ENCODE data around the gene C9orf85. TPM values are rescaled to one million over a fixed set of nuclear protein-coding genes. Genes with fewer than 3 reads are reported as not detected.
"Not testable (repeated sequence)": the region's sequence is repeated elsewhere in the genome, so short reads cannot be mapped to it uniquely, and the experiment has no call there.

The C9orf85 gene
- polyA plus RNA-seq, 3 donors, result 8.0 to 15.6 (median 8.9) TPM

- no peak overlapping the region for H3K27ac ChIP-seq (ENCODE audit: low read depth, low read length)
- 83% methylated on average over 2 of the region's 2 CpGs for WGBS, 3 donors
Measured at GRCh38 chr9:71984403-71984802, 73.0 kb downstream of the C9orf85 start.

DNA sequence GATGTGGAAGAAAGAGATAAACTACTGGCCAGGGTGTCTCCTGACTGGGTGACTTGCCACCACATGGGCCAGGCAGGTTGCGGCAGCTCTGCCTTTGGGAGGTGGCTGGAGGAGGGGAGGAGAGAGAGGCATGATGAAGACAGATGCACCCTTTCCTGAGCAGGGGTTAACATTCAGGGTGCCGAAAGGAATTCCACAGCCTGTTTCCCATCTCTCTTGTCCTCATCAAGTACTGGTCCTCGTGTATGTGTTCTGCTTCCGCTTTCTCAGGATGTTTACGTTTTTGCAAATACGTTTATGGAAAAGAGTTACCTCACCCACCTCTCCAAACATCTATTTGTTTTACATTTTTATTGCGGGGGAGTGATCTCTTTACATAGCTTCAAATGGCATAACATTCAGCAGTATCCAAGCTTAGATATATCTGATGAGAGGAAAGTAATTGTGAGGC, 73.4 kb downstream of the C9orf85 start:
- 88 to 91% (median 90%) methylated on average over 7 of the region's 7 CpGs for WGBS, 3 donors
- no peak overlapping the region for H3K27ac ChIP-seq (ENCODE audit: low read depth, low read length)

- no peak overlapping the region for H3K27ac ChIP-seq (ENCODE audit: low read depth, low read length)
- WGBS, 3 donors, result 71 to 84% (median 83%) methylated on average over 10 of the region's 10 CpGs
Measured at GRCh38 chr9:71985297-71985911, 74.0 kb downstream of the C9orf85 start.

- no peak overlapping the region for H3K27ac ChIP-seq (ENCODE audit: low read depth, low read length)
- WGBS, 3 donors, result 64 to 81% (median 72%) methylated on average over 3 of the region's 3 CpGs
Measured at GRCh38 chr9:71986900-71987299, 75.5 kb downstream of the C9orf85 start.

DNA sequence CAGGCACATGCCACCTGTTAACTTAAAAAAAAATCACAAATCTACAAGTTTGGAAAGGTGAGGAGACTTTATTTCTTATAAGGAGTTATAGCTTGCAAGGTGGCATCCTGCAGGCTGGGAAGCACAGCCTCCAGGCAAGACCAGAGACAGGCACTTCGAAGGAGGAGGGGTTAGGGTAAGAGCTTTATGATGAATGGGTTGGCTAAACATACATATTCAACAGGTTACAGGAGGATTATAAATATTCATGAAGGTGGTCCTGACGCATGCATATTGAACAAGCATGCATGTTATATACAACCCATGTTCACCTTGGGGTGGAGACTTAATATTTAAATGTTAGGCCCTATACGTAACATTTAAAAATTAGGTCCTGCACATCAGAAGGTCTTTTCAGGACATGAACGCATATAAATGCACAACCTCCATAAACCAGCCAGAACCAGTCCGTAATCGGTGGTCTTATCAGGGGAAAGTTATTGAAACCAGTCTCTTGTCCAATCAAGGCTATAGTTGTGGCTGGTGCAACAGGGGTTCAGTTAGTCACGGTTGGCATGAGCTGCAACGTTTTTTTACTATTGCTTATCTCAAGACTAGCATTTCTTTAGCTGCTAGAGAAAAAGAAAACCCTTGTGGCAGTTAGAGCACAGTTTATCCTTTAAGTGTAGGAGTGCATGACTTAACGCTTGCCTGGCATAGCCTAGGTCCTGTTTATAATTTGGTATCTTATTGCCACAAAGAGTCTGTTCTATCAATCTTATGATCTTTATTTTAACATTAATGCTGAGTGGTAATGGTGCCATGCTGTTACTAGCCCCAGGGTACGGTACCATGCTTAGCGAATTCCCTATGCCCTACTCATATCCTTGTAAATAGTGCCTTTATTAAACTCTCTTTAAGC, 76.3 kb downstream of the C9orf85 start:
- H3K27ac ChIP-seq (ENCODE audit: low read depth, low read length), result no peak overlapping the region
- WGBS, 3 donors, result 73 to 85% (median 77%) methylated on average over 11 of the region's 11 CpGs

- H3K27ac ChIP-seq (ENCODE audit: low read depth, low read length), result no peak overlapping the region
- 75 to 93% (median 83%) methylated on average over 1 of the region's 1 CpG for WGBS, 3 donors
Measured at GRCh38 chr9:71990466-71990865, 79.0 kb downstream of the C9orf85 start.

DNA sequence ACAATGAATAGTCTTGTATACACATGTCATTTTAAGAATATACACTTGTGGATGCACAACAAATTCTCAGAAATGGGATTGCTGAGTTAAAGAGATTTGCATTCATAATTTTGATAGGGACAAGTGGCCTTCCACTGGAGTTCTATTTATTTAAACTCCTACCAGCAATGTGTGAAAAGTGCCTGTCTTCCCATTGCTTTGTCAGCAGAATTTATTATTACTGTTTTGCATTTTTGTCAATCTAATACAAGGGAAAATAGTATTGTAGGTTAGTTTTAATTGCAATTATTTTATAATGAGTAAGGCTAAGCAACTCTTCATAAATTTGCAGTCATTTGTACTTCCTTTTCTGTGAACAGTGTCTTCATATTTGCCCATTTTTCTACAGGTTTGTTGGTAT, 94.0 kb downstream of the C9orf85 start:
- H3K27ac ChIP-seq (ENCODE audit: low read depth, low read length), result no peak overlapping the region

DNA sequence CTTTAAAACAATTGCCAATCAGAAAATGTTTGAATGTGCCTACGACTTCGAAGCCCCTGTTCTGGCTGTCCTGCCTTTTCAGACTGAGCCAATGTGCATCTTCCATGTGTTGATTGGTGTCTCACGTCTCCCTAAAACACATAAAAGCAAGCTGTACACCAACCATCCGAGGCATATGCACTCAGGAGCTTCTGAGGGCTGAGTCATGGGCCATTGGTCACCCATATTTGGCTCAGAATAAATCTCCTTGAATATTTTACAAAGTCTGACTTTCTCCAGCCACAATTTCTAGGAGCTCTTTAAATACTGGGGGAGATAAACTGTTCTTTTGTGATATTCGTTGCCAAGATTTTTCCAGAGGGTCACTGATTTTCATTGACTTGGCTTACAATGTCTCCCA, 95.1 kb downstream of the C9orf85 start:
- 72 to 76% (median 74%) methylated on average over 5 of the region's 5 CpGs for WGBS, 3 donors
- H3K27ac ChIP-seq (ENCODE audit: low read depth, low read length), result no peak overlapping the region

DNA sequence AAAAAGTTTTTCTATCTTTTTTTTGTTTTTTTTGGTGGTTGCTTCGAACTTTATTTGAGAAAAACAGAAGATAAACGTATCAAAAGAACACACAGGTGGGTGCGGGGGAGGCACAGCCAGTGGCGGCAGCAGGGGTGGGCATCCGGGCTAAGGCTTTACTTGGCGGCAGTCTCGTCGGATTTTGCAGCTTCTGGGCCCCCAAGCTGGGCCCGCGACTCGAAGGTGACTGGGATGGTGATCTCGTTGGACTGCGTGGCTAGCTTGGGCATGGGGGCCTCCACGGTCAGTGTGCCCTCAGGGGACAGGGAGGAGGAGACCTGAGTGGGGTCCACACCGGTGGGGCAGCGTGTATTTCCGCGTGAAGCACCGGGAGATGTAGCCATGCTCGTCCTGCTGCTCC, 96.3 kb downstream of the C9orf85 start:
- WGBS, 3 donors, result 88 to 95% (median 91%) methylated on average over 12 to 20 of the region's 20 CpGs
- not testable (repeated sequence) for H3K27ac ChIP-seq (ENCODE audit: low read depth, low read length)

DNA sequence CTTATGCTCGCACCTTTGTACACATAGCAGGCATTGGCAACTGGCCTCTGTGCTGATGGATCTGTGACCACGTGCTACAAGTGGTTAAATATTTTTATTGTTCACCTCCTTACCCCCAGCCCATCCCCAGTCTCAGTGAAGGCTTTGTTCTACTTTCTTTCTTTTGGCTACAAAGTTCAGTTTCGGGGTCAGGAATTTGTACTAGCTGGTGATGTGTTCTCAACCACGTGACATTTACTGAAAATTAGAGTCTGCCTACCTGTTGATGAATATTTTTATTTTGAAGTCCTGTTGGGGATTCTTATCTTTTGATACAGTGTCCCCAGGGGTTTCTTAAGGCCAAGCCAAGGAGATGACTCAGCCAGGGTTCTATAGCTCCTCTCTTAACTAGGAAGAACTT, 101.2 kb downstream of the C9orf85 start:
- H3K27ac ChIP-seq (ENCODE audit: low read depth, low read length), result no peak overlapping the region
- WGBS, 3 donors, result 69 to 89% (median 86%) methylated on average over 4 of the region's 4 CpGs

GRCh38 chr9:72013292-72013760, 101.9 kb downstream of the C9orf85 start:
- WGBS, 3 donors, result 0 to 35% (median 21%) methylated on average over 1 of the region's 1 CpG
- no peak overlapping the region for H3K27ac ChIP-seq (ENCODE audit: low read depth, low read length)

GRCh38 chr9:72022841-72023240, 111.4 kb downstream of the C9orf85 start:
- H3K27ac ChIP-seq (ENCODE audit: low read depth, low read length), result no peak overlapping the region
- 63 to 90% (median 71%) methylated on average over 3 of the region's 3 CpGs for WGBS, 3 donors

Other genes starting within 250 kb of the C9orf85 start
- gene CEMIP2, start 143.1 kb upstream of the C9orf85 start, polyA plus RNA-seq, result 10 to 100 TPM; 12.4 to 57.5 (median 23.8) TPM
- gene ABHD17B, start 446 bp upstream of the C9orf85 start, polyA plus RNA-seq, result 1 to 10 TPM; 3.9 to 9.7 (median 7.6) TPM
- gene C9orf57, start 149.0 kb downstream of the C9orf85 start, polyA plus RNA-seq, result not detected
- gene GDA, start 237.8 kb downstream of the C9orf85 start, polyA plus RNA-seq, result under 1 TPM; 0.04 to 0.81 (median 0.11) TPM